Measurements from ENCODE around the gene PRDX3.
"Not testable (repeated sequence)": the region's sequence is repeated elsewhere in the genome, so short reads cannot be mapped to it uniquely, and the experiment has no call there.

The PRDX3 gene

GRCh38 chr10:119165171-119166117 is 13.2 kb downstream of the PRDX3 start, which contains the start of gene SFXN4:
SFXN4 (minus strand) TSS chr10:119165714; CDS start chr10:119165647, 67 bp downstream.
- peak; percentile 66 for DNase-seq (ENCODE audit: low spot score)

GRCh38 chr10:119162452-119163092 is 16.0 kb downstream of the PRDX3 start:
- DNase-seq (ENCODE audit: low spot score), result no peak

DNA sequence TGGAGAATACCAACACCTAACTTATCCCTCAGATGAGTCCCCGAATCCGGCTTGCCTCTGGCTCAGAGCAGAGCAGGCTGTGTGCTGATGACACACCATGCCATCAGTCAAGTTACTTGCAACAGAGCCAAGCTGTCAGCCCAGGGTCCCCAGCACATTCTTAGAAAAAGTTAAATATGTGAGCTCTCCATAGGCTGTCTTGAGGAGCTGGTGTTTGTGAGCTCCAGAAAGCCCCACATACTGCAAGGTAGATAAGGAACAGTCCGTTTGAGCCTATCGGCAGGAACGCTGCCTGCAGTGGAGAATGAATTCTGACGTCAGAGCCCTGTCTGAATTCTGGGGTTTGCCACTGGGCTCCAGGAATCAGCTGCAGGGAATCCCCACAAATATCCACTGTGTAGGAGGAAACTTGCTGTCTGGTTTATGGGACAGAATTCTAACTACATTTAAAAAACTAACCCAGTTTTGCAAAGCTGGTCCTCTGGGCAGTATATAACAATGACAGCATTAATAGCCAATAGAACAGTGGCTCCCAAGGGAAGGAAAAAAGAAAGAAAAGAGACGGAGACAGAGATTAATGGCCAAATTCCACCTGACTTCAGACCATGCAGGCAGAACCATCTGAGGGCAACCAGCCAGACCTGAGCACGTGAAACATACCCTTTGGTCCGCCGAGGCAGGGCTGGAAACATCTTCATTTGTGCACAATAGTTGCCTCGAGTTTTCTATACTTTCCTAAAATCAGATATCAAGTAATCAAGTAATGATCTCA is 16.7 kb downstream of the PRDX3 start:
- no peak for DNase-seq (ENCODE audit: low spot score)

DNA sequence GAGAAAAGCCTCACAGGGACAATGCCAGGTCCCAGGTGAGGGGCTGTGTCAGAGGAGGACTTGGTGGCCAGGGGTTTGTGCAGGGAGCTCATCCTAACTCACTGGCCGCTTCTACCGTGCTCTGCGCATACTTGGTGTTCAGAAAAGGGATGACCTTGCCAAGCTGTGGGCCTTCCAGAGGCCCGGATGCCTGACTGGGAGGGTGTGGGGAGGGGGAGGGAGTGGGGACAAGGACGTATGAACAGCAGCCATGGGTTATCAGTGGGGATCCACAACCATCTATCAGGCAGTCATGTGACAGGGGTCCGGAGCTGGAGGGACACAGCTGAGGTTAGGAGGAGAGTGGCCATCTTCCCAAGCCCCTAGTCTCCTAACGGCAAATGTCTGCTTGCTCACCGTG is 19.3 kb downstream of the PRDX3 start:
- no peak for DNase-seq (ENCODE audit: low spot score)

DNA sequence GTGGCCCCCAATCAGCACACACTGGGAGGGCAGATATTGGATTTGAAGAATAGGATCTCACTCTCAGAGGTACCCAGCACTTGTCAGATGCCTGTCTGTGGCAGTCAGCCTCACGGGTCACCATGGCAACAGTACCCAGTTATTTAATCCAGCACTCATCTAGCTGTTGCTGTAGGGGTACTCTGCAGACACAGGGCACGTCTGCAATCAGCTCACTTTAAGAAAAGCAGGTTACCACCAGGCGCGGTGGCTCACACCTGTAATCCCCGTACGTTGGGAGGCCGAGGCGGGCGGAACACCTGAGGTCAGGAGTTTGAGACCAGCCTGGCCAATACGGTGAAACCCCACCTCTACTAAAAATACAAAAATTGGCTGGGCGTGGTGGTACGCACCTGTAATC is 25.0 kb downstream of the PRDX3 start:
- no peak for DNase-seq (ENCODE audit: low spot score)

DNA sequence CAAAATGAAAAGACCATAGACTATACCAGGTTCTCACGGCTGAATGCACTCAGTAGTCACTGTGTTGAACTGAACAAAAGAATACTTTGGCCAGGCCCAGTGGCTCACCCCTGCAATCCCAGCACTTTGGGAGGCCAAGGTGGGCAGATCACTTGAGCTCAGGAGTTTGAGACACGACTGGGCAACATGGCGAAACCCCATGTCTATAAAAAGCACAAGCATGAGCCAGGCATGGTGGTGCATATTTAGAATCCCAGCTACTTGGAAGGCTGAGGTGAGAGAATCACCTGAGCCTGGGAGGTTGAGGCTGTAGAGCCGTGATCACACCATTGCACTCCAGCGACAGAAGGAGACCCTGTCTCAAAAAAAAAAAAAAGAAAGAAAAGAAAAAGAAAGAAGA is 25.6 kb downstream of the PRDX3 start:
- no peak for DNase-seq (ENCODE audit: low spot score)

DNA sequence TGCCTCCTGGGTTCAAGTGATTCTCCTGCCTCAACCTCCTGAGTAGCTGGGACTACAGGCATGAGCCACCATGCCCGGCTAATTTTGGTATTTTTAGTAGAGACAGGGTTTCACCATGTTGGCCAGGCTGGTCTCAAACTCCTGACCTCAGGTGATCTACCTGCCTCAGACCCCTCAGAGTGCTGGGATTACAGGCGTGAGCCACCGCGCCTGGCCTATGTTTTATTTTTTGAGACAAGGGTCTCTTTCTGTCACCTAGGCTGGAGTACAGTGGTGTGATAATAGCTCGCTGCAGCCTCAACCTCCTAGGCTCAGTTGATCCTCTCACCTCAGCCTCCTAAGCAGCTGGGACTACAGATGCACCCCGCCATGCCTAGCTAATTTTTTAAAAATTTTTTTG is 27.0 kb downstream of the PRDX3 start:
- not testable (repeated sequence) for DNase-seq (ENCODE audit: low spot score)

- DNase-seq (ENCODE audit: low spot score), result peak; percentile 20
Measured at GRCh38 chr10:119149729-119150128, 28.9 kb downstream of the PRDX3 start.

- no peak for DNase-seq (ENCODE audit: low spot score)
Measured at GRCh38 chr10:119149157-119149556, 29.5 kb downstream of the PRDX3 start.

DNA sequence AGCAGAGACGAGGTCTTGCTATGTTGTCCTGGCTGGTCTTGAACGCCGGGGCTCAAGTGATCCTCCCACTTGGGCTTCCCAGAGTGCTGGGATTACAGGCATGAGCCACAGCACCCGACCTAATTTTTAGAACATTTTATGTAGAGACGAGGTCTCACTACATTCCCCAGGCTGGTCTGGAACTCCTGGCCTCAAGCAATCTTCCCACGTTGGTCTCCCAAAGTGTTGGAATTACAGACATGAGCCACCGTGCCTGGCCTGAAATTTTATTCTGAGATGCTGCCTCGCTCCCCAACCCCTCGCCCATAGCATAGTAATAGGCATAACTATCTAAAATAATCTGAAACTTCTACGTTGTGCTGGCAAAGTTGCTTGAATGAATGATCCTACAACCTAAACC is 35.0 kb downstream of the PRDX3 start:
- DNase-seq (ENCODE audit: low spot score), result no peak

GRCh38 chr10:119140603-119141245 is 37.9 kb downstream of the PRDX3 start:
- no peak for DNase-seq (ENCODE audit: low spot score)

DNA sequence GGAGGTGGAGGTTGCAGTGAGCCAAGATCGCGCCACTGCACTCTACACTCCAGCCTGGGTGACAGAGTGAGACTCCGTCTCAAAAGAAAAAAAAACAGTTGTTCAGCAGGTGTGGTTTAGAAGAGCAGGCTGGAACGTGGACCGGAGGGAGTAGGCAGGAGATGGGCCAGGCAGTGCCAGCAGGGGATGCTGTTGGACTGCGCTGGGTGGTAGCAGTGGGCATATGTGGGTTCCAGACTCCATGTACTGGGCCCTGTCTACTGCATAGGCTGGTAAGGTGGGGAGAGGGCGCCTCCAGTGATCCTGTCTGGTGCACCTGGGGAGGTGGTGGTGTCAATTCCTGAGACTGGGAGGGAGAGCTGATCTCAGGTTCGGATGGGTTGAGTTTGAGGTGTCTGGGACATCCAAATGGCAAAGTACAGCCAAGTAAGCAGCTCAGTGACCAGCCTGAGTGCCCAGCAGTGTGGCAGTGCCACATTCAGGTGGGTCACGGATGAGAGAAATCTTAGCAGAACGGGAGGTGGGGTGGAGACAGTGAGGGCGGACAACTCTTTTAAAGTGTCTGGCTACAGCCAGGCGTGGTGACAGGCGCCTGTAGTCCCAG is 39.0 kb downstream of the PRDX3 start:
- DNase-seq (ENCODE audit: low spot score), result peak; percentile 65

DNA sequence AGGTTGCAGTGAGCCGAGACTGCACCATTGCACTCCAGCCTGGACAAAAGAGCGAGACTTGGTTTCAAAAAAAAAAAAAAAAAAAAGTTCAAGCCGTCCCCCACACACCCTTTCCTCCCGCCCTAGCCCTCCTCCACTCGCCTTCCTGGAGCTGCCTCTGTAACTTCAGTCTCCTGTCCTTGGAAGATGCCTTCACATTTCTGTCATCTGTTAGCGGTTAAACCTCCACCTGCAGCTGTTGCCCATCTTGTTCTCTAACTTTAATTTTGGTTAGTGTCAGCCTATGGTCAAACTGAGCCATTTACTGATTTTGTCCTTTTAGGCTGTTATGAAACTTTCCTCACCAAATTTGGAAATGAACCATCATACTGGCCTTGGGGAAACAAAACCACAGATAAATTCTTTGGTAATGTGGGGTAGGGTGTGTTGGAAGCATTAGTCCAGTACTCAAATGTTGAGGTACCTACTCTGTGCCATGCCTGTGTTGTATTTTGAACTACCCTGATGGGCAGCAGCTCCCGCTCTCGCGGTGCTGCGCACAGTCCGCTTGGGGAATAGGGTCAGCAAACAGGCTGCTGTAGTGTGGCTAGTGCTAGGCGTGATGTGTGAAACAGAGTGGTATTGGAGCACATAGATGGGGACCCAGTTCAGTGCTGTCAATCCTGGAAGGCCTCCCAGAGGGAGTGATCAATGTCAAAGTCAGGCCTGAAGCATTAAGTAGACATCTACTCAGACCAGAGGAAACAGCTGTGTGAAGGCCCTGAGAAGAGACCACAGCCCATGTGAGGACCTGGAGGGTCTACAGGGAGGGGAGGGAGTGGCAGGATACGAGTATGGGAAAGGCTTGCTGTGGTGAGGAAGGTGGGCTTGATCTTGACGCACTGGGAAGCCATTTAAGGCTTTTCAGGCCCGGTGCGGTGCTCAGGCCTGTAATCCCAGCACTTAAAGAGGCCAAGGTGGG is 40.0 kb downstream of the PRDX3 start:
- no peak for DNase-seq (ENCODE audit: low spot score)

DNA sequence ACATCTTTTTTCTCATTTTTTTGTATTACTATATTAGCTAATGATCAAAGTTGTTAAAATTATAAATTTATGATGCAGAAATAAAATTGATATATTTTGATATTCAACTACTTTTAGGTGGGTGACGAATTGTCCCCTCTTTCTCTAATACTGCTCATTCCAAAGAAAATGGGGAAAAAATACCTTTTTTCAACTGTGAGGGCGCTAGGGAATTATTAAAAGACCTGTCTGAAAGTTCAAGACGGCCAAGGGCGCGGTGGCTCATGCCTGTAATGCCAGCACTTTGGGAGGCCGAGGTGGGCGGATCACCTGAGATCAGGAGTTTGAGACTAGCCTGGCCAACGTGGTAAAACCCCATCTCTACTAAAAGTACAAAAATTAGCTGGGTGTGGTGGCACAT is 40.7 kb downstream of the PRDX3 start:
- DNase-seq (ENCODE audit: low spot score), result not testable (repeated sequence)

GRCh38 chr10:119136084-119136483 is 42.5 kb downstream of the PRDX3 start:
- DNase-seq (ENCODE audit: low spot score), result no peak

DNA sequence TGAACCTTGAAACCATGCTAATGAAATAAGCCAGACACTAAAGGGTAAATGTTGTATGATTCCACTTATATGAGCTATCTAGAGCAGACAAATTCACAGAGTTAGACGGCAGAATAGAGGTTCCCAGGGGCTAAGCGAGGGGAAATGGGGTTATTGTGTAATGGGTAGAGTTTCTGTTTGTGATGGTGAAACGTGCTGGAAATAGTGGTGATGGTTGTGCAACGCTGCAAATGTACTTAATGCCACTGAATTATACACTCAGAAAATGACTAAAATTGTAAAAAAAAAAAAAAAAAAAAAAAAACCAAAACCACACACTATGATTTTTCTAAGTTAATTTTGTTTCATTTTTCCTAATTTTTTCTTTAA is 43.1 kb downstream of the PRDX3 start:
- no peak for DNase-seq (ENCODE audit: low spot score)

GRCh38 chr10:119133949-119134348 is 44.7 kb downstream of the PRDX3 start:
- DNase-seq (ENCODE audit: low spot score), result no peak

GRCh38 chr10:119132521-119133345 is 45.9 kb downstream of the PRDX3 start:
- no peak for DNase-seq (ENCODE audit: low spot score)

- peak; percentile 57 for DNase-seq (ENCODE audit: low spot score)
Measured at GRCh38 chr10:119131512-119132240, 46.9 kb downstream of the PRDX3 start.

Data from hematopoietic multipotent progenitor cell treated with erythropoietin and hydrocortisone succinate and interleukin-3 and kit ligand, for 17 days (in vitro differentiated cells).